Endothelial cell of coronary artery (primary cell): ENCODE results near the gene ARHGAP19. TPM values are rescaled to one million over a fixed set of nuclear protein-coding genes. Genes with fewer than 3 reads are reported as not detected.

Experiments
- total RNA-seq: library from RNA; depleted of rRNA; stranded (reverse); fragments of >200 nt; gene quantifications from 2 replicates; pipeline ENCODE4 v1.2.3, GENCODE V29; 2014

ARHGAP19 gene
- total RNA-seq: 7.2 and 11.8 TPM in 2 replicates

GRCh38 chr10:97292097-97292861 lies at the start of gene ARHGAP19:
Gene ARHGAP19, minus strand, starts transcription at chr10:97292637. Its CDS starts 10 bp downstream, at chr10:97292627.

DNA sequence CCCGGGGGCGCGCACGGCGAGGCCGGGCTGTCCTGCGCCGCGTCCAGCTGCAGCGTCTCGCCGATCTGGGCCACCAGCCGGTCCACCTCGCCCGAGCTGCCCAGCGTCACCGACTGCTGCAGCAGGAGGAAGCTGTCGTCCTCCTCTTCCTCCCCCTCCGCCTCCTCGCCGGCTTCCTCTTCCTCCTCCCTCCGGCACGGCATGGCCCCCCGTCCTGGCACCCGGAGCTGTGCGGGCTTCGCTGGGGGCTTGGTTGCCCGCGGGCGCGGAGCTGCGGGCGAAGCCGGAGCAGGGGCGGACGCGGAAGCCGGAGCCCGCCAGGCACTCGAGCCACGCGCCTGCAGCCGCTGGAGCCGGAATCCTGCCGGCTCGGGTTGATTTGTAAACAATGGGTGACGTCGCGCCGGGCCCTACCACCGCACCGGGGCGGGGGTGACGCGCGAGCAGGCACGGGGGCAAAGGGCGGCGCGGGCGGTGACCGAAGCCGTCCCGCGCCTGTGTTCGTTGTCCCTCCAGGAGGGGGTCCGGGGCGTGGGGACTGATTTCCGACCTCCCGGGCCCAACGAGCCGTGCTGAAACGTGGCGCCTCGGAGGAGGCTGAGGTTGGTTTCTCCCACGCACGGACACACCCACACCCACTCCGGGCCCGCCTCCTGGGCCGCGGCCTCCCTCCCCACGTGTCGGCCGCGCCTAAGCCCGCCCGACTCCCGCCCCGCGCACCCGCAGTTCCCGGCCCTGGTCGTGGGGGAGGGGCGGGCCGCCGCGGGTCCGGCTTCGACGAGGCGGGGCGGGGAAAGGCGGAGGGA lies 42.1 kb upstream of the ARHGAP19 start, which contains the start of gene FRAT2:
TSS of gene FRAT2 (minus strand) at position 360 of the 806 bp plus-strand sequence. CDS start at position 203, 157 bp downstream.

GRCh38 chr10:97318772-97319651 lies 26.6 kb upstream of the ARHGAP19 start, which contains the start of gene FRAT1:
Gene FRAT1, plus strand, starts transcription at chr10:97319271. Its CDS starts 183 bp downstream, at chr10:97319454.

DNA sequence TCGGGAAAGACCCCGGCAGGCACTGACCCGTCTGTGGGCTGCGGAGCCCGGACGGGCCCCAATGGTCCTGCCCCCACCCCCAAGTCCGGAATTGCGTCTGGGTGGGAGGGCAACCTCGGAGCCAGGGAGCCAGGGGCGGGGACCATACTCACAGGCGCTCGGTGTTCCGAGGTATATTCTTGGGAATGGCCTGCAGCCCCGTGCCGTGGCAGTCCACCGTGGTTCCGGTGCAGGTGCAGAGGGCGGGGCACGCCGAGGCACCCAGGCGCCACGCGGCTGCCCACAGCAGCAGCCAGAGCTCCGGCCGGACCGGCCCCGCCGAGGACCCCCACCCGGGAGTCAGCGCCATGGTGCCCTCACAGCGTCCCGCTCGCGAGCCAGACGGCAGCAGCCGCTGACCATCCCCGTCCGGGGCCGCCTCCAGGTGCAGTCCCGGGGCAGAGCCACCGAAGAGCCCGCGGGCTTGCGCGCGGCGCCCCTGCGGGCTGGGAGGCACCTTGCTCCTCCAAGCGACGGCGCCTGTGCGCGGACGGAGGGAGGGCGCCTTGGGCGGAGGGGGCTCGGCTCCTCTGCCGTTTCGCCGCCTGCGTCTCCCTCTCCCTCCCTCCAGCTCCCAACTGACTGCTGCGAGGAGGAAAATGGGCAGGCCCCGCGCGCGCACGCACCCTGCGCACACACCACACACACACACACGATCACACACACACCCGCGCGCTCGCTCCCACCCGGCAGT lies 106.9 kb downstream of the ARHGAP19 start, which contains the start of gene SLIT1:
TSS of gene SLIT1 (minus strand) at position 634 of the 733 bp plus-strand sequence. CDS start at position 349, 285 bp downstream.

Other genes with a start within 250 kb of the ARHGAP19 start
- gene SLIT1, start 106.7 kb downstream of the ARHGAP19 start, total RNA-seq: under 0.01 TPM in 1 of 2 replicates, not detected in the other
- gene FRAT1, start 26.6 kb upstream of the ARHGAP19 start, total RNA-seq: 2.3 and 2.6 TPM in 2 replicates
- 7.8 and 10.1 TPM in 2 replicates for gene FRAT2, start 42.1 kb upstream of the ARHGAP19 start, total RNA-seq
- 16.3 and 19.1 TPM in 2 replicates for gene RRP12, start 108.7 kb upstream of the ARHGAP19 start, total RNA-seq
- gene PGAM1, start 133.6 kb upstream of the ARHGAP19 start, total RNA-seq: 299 and 370 TPM in 2 replicates
- gene EXOSC1, start 153.4 kb upstream of the ARHGAP19 start, total RNA-seq: 28.8 and 31.2 TPM in 2 replicates
- gene ZDHHC16, start 153.5 kb upstream of the ARHGAP19 start, total RNA-seq: 37.6 and 41.4 TPM in 2 replicates
- 56.8 and 83.9 TPM in 2 replicates for gene MMS19, start 205.8 kb upstream of the ARHGAP19 start, total RNA-seq
- gene UBTD1, start 206.3 kb upstream of the ARHGAP19 start, total RNA-seq: 41.0 and 58.7 TPM in 2 replicates